Psoas muscle (tissue), 8 donors: Measurements from ENCODE around the gene HTATSF1. TPM values are rescaled to one million over a fixed set of nuclear protein-coding genes. Genes with fewer than 3 reads are reported as not detected.

Experiments
- ATAC-seq, 4 donors: fragments of 200-7000 bp; cut with Tn5 transposase; one replicate each; pipeline ENCODE4 v1.9.1; 2020; ENCODE audit warnings: moderate library complexity in 3 of 4, mild to moderate bottlenecking in 2 of 4
- DNase-seq, 2 donors: peaks; one replicate each; pipeline ENCODE4 v3.0.0-alpha.2; 2020
- H3K27ac ChIP-seq: fragments of 200-600 bp; one replicate; pipeline ENCODE4 v1.8.0; 2022
- H3K27me3 ChIP-seq, 3 donors: fragments of 200-600 bp in 1 of 3; one replicate each; pipeline versions ENCODE4 v1.6.1 to v1.8.0; 2013 to 2022; ENCODE audit warnings: low read length in 2 of 3, mild to moderate bottlenecking in 2 of 3, moderate library complexity in 1 of 3; ENCODE audit not compliant: insufficient read depth in 3 of 3
- H3K36me3 ChIP-seq, 2 donors: fragments of 200-600 bp in 1 of 2; one replicate each; pipeline versions ENCODE4 v1.6.1 to v1.8.0; 2013 to 2022; ENCODE audit warnings: low read depth in 1 of 2, mild to moderate bottlenecking in 1 of 2, moderate library complexity in 1 of 2; ENCODE audit not compliant: insufficient read depth in 1 of 2
- H3K4me1 ChIP-seq: fragments of 200-600 bp; one replicate; pipeline ENCODE4 v1.8.0; 2022
- H3K4me3 ChIP-seq: fragments of 200-600 bp; one replicate; pipeline ENCODE4 v1.8.0; 2022; ENCODE audit warnings: mild to moderate bottlenecking
- H3K9me3 ChIP-seq: fragments of 200-600 bp; one replicate; pipeline ENCODE4 v1.8.0; 2022
- CTCF ChIP-seq: fragments of 200-600 bp; IDR thresholded peaks from one replicate; pipeline ENCODE4 v1.8.0; 2022; ENCODE audit warnings: antibody characterized with exemption
- WGBS, 3 donors: extraction: QIAGEN DNeasy Blood & Tissue Kit; methylation state at CpG; one replicate each; pipeline versions ENCODE4 v1.1.6 to v1.1.7; 2013; 5-methylcytosine and 5-hydroxymethylcytosine counted together
- intact Hi-C, 2 donors: fragments of 100-400 bp; cut with DNase I; formaldehyde crosslinking; loops; one replicate each; pipeline versions ENCODE4 v1.11.0 to v1.14.2; 2022
- polyA plus RNA-seq, 3 donors: library from polyadenylated mRNA; stranded (reverse); fragments of 200-250 nt; gene quantifications; one replicate each; pipeline ENCODE4 v1.2.3, GENCODE V29; 2013
- total RNA-seq, 4 donors: library from RNA; stranded (reverse); fragmentation: NEBNext Ultra II Directional in 2 of 4; extraction: Animal tissue kit (Norgen Biotek cat#: 25700) in 2 of 4; gene quantifications; one replicate each; pipeline versions ENCODE4 v1.2.1 to v1.2.4, GENCODE V29; 2021 to 2023
- donor health status: healthy with polysubstance abuse.
- donor health status: DM: no; HTN: no; CAD: no; lungs with moderate emphysema.
- donor health status: Bipolar disorder and iron deficiency.
- donor health status: healthy.
- donor health status: DM: yes; HTN: yes; CAD: no.
- donor health status: DM: no; HTN: no; CAD: no.
- donor health status: DM: no; HTN: no; CAD: no.
- donor health status: DM: yes; HTN: yes; CAD: no.

The HTATSF1 gene
- total and polyA plus RNA-seq, 7 donors, result 63.2 to 103 (median 68.8) TPM

DNA sequence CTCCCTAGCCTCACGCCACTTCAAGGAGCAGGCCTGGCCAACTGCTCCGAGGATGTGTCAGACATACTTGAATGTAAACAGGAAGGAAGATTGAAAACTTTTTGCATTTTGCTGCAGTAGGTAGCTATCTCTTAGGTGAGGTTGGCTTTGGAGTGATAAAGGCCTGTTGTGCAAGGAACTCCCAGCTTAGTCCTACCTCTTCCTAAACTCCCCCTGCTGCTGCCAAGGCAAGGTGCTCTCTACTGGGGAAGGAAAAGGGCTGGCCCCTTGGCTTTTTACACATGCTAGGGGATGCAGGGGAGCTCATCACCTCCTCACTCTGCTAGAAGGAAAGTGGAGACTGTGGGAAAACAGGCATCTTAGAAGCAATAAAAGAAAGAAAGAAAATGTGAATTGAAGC lies 20.4 kb upstream of the HTATSF1 start:
- no peak for ATAC-seq

GRCh38 chrX:136480383-136480782 lies 17.0 kb upstream of the HTATSF1 start:
- DNase-seq, result no peak
- Histone ChIP-seq H3K27me3 (peaks cover 0 to 9% (median 2%) of the 10 kb centered on the region in 3 donors), H3K4me1 (no peaks in the 10 kb centered on the region), H3K4me3 (no peak overlapping the region), H3K27ac (no peak overlapping the region), H3K36me3 (no peaks in the 10 kb centered on the region), H3K9me3 (no peaks in the 10 kb centered on the region)
- intact Hi-C loops, result no loop called here
- no peak for ATAC-seq
- TF ChIP-seq CTCF, result no peak
- 23 to 31% (median 30%) methylated on average over 4 of the region's 4 CpGs for WGBS, 3 donors

More for the DNA sequence above, 20.4 kb upstream of the HTATSF1 start:
- Histone ChIP-seq H3K4me1 (no peaks in the 10 kb centered on the region), H3K36me3 (no peaks in the 10 kb centered on the region), H3K27me3 (no peaks in the 10 kb centered on the region), H3K4me3 (no peak overlapping the region), H3K27ac (no peak overlapping the region), H3K9me3 (no peaks in the 10 kb centered on the region)
- intact Hi-C loops, result no loop called here
- WGBS, 3 donors, result 64 to 95% (median 88%) methylated on average over 2 of the region's 2 CpGs
- DNase-seq, result no peak
- TF ChIP-seq CTCF, result no peak

DNA sequence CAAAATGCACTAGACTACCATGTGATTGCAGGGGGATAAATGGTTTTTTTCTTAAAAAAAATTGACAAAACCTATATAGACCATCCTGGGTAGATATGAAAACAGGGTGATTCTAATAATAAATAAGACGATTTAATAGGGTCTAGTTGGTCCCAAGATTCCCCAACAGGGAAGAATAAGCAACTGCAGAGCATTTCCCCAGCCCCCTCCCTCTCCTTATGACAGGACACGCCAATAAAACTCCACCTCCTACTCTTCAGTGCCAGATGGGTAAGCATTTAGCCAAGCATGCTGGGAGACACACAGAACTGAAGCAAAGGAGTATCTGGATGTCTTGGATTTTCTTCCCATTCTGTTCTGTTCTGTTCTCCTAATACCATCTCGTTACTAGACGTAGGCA lies 9.7 kb upstream of the HTATSF1 start, which contains the start of gene BRS3:
Gene BRS3 (plus strand): TSS at position 301 of the 400 bp plus-strand sequence. CDS start 168 bp downstream, outside the sequence.
- WGBS, 3 donors, result 52 to 67% (median 56%) methylated on average over 4 of the region's 4 CpGs
- DNase-seq (no peak), ATAC-seq (no peak)
- Histone ChIP-seq H3K4me1 (no peaks in the 10 kb centered on the region), H3K27ac (no peak within 1 kb of the TSS), H3K27me3 (peaks cover 0 to 23% (median 2%) of the 10 kb centered on the region in 3 donors), H3K36me3 (no peaks in the 10 kb centered on the region), H3K9me3 (no peaks in the 10 kb centered on the region), H3K4me3 (no peak within 1 kb of the TSS)
- TF ChIP-seq CTCF, result no peak
- intact Hi-C loops, result no loop called here

GRCh38 chrX:136488706-136489105 lies 8.7 kb upstream of the HTATSF1 start:
- no peak for TF ChIP-seq CTCF
- intact Hi-C loops, result no loop called here
- DNase-seq (no peak), ATAC-seq (no peak)
- Histone ChIP-seq H3K4me1 (no peaks in the 10 kb centered on the region), H3K27ac (no peak overlapping the region), H3K27me3 (peaks cover 0 to 21% (median 0%) of the 10 kb centered on the region in 3 donors), H3K36me3 (no peaks in the 10 kb centered on the region), H3K4me3 (no peak overlapping the region), H3K9me3 (no peaks in the 10 kb centered on the region)
- 35 to 55% (median 37%) methylated on average over 5 of the region's 5 CpGs for WGBS, 3 donors

DNA sequence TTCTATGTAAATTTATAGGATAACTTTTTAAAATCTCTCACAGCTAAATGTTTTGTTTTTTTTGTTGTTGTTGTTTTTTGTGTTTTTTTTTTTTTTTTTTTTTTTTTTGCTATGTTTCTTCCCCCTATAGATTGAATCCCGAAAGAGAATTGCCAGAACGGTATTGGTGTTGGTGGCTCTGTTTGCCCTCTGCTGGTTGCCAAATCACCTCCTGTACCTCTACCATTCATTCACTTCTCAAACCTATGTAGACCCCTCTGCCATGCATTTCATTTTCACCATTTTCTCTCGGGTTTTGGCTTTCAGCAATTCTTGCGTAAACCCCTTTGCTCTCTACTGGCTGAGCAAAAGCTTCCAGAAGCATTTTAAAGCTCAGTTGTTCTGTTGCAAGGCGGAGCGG lies 5.6 kb upstream of the HTATSF1 start:
- no peak overlapping the region for H3K4me3 ChIP-seq
- intact Hi-C loops, result loop anchor here in 1 of 2 donors (5.0 kb wide), 1 partner anchor 465 kb away; no protein-coding TSS in a partner anchor
- H3K4me1 ChIP-seq, result no peaks in the 10 kb centered on the region
- WGBS, 3 donors, result 58 to 64% (median 60%) methylated on average over 6 of the region's 6 CpGs
- no peak for TF ChIP-seq CTCF
- DNase-seq (no peak), ATAC-seq (no peak)
- no peaks in the 10 kb centered on the region for H3K9me3 ChIP-seq
- H3K27ac ChIP-seq, result no peak overlapping the region
- H3K27me3 ChIP-seq, result peaks cover 0 to 14% (median 0%) of the 10 kb centered on the region in 3 donors
- no peaks in the 10 kb centered on the region for H3K36me3 ChIP-seq
